Mucosa of stomach (tissue), 1 donor: ENCODE data around the gene CHD2.
"Not testable (repeated sequence)": the region's sequence is repeated elsewhere in the genome, so short reads cannot be mapped to it uniquely, and the experiment has no call there.

ENCODE experiments used
- H3K27me3 ChIP-seq: one replicate; pipeline ENCODE4 v1.7.0; 2013; ENCODE audit warnings: mild to moderate bottlenecking, low read length; ENCODE audit not compliant: control insufficient read depth, insufficient read depth
- H3K36me3 ChIP-seq: one replicate; pipeline ENCODE4 v1.7.0; 2013; ENCODE audit warnings: low read length; ENCODE audit not compliant: control insufficient read depth, insufficient read depth
- H3K4me1 ChIP-seq: one replicate; pipeline ENCODE4 v1.7.0; 2013; ENCODE audit warnings: mild to moderate bottlenecking, low read length; ENCODE audit not compliant: control insufficient read depth, insufficient read depth
- H3K4me3 ChIP-seq: one replicate; pipeline ENCODE4 v1.7.0; 2013; ENCODE audit warnings: low read length
- H3K9ac ChIP-seq: one replicate; pipeline ENCODE4 v1.7.0; 2013; ENCODE audit warnings: mild to moderate bottlenecking, low read length, moderate library complexity
- H3K9me3 ChIP-seq: one replicate; pipeline ENCODE4 v1.7.0; 2013; ENCODE audit warnings: mild to moderate bottlenecking, low read length, moderate library complexity; ENCODE audit not compliant: control insufficient read depth
- donor health status: Pancreatic carcinoma.

Gene CHD2

DNA sequence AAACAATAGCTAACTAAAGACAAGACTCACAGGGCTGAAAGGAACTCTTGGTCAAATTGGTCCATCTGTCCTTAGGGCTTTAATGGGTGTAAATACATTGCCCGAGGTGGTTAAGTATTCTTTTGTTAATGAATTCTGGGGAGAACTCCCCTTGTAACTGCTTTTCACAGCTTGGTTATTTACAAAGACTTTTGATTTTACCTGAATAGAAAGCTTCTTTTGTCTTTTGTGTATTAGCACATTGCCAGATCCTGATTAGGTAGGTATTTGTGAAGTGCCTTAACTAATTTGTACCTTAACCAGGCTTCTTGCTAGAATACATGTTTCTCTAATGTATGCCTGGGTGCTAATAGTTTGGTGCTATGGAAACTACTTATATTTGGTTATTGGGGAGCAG, 14.0 kb downstream of the CHD2 start:
- Histone ChIP-seq H3K9me3 (no peaks in the 10 kb centered on the region), H3K27me3 (no peaks in the 10 kb centered on the region), H3K9ac (no peak overlapping the region), H3K36me3 (no peaks in the 10 kb centered on the region), H3K4me3 (no peak overlapping the region), H3K4me1 (peaks cover 73% of the 10 kb centered on the region)

- Histone ChIP-seq H3K4me1 (peaks cover 74% of the 10 kb centered on the region), H3K27me3 (no peaks in the 10 kb centered on the region), H3K4me3 (no peak overlapping the region), H3K36me3 (no peaks in the 10 kb centered on the region), H3K9me3 (no peaks in the 10 kb centered on the region), H3K9ac (peak overlapping the region; percentile 22)
These were observed 14.7 kb downstream of the CHD2 start for GRCh38 chr15:92914768-92915221.

- Histone ChIP-seq H3K9ac (no peak overlapping the region), H3K4me1 (peaks cover 76% of the 10 kb centered on the region)
These were observed 15.8 kb downstream of the CHD2 start for GRCh38 chr15:92915766-92916435.

DNA sequence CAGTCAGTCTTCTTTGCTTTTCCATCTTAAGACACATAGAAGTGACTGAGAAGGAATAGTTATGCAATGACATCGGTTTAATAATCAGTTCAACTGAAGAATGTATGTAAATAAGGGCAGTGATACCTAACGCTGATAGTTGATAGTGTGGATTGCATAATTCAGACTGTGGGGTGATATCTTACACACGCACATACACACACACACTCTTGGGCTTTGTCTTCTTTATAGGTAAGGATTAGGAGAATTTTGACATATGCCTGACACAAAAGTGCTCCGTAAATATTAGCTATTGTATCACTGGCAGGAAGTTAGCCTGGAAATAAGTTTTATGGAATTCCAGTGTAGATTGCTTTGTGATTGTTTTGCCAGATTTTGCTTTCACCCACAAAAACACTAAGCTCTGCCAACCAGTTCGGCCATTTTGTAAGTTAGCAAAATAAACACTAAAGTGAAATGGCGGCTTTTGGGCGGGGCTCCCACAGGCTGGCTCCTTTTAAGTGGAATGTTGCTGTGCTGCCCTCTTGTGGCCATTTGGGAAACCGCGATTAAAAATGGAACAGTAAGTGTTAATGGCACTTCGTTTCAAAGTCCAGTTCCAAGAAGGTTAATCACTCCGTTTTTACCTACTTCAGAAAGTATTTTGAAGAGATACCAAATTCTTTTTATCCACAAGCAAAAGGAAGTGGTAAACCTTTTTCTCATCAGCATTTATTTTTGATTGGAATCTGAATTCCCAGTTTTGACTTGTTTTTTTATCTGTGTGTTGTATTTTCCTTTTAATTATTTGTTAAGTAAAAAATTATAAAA, 17.7 kb downstream of the CHD2 start:
- Histone ChIP-seq H3K36me3 (no peaks in the 10 kb centered on the region), H3K9ac (peak overlapping the region; percentile 51), H3K4me3 (peak overlapping the region; percentile 11), H3K9me3 (no peaks in the 10 kb centered on the region), H3K27me3 (no peaks in the 10 kb centered on the region), H3K4me1 (peaks cover 78% of the 10 kb centered on the region)

More at GRCh38 chr15:92915766-92916435, 15.8 kb downstream of the CHD2 start:
- no peaks in the 10 kb centered on the region for H3K27me3 ChIP-seq
- H3K9me3 ChIP-seq, result no peaks in the 10 kb centered on the region
- H3K4me3 ChIP-seq, result no peak overlapping the region
- H3K36me3 ChIP-seq, result no peaks in the 10 kb centered on the region

- H3K4me1 ChIP-seq, result peaks cover 73% of the 10 kb centered on the region
These were observed 18.8 kb downstream of the CHD2 start for GRCh38 chr15:92918881-92919280.

GRCh38 chr15:92920595-92921161, 20.6 kb downstream of the CHD2 start:
- H3K9ac ChIP-seq, result peak overlapping the region; percentile 63
- H3K9me3 ChIP-seq, result no peaks in the 10 kb centered on the region
- H3K36me3 ChIP-seq, result no peaks in the 10 kb centered on the region
- H3K4me3 ChIP-seq, result no peak overlapping the region
- no peaks in the 10 kb centered on the region for H3K27me3 ChIP-seq
- peaks cover 60% of the 10 kb centered on the region for H3K4me1 ChIP-seq

More at GRCh38 chr15:92918881-92919280, 18.8 kb downstream of the CHD2 start:
- not testable (repeated sequence) for H3K27me3 ChIP-seq, H3K36me3 ChIP-seq, H3K9me3 ChIP-seq, H3K4me3 ChIP-seq
- H3K9ac ChIP-seq, result peak overlapping the region; percentile 17

- Histone ChIP-seq H3K9me3 (no peaks in the 10 kb centered on the region), H3K9ac (peak overlapping the region; percentile 63), H3K4me3 (no peak overlapping the region), H3K36me3 (peaks cover 3% of the 10 kb centered on the region), H3K27me3 (no peaks in the 10 kb centered on the region), H3K4me1 (peaks cover 53% of the 10 kb centered on the region)
These were observed 21.3 kb downstream of the CHD2 start for GRCh38 chr15:92921215-92922131.

GRCh38 chr15:92922418-92923002, 22.4 kb downstream of the CHD2 start:
- Histone ChIP-seq H3K4me1 (peaks cover 45% of the 10 kb centered on the region), H3K36me3 (peaks cover 7% of the 10 kb centered on the region), H3K4me3 (no peak overlapping the region), H3K9ac (peak overlapping the region; percentile 30), H3K9me3 (no peaks in the 10 kb centered on the region), H3K27me3 (no peaks in the 10 kb centered on the region)

DNA sequence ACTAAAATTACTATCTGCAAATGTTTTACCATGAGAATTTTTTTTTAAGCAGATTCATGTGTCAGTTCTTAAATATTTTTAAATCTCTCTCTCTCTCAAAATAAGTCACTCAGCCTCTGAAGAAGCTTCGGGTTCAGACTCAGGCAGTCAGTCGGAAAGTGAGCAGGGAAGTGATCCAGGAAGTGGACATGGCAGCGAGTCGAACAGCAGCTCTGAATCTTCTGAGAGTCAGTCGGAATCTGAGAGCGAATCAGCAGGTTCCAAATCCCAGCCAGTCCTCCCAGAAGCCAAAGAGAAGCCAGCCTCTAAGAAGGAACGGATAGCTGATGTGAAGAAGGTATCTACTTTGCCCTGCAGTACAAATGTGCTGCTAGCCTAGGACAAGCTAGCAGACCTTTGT, 24.1 kb downstream of the CHD2 start:
- Histone ChIP-seq H3K4me3 (no peak overlapping the region), H3K9me3 (no peaks in the 10 kb centered on the region), H3K9ac (no peak overlapping the region), H3K4me1 (peaks cover 40% of the 10 kb centered on the region), H3K27me3 (no peaks in the 10 kb centered on the region), H3K36me3 (peaks cover 15% of the 10 kb centered on the region)

GRCh38 chr15:92925454-92925853, 25.3 kb downstream of the CHD2 start:
- no peak overlapping the region for H3K9ac ChIP-seq
- peaks cover 28% of the 10 kb centered on the region for H3K4me1 ChIP-seq
- no peak overlapping the region for H3K4me3 ChIP-seq
- H3K9me3 ChIP-seq, result no peaks in the 10 kb centered on the region
- H3K36me3 ChIP-seq, result peaks cover 15% of the 10 kb centered on the region
- no peaks in the 10 kb centered on the region for H3K27me3 ChIP-seq

DNA sequence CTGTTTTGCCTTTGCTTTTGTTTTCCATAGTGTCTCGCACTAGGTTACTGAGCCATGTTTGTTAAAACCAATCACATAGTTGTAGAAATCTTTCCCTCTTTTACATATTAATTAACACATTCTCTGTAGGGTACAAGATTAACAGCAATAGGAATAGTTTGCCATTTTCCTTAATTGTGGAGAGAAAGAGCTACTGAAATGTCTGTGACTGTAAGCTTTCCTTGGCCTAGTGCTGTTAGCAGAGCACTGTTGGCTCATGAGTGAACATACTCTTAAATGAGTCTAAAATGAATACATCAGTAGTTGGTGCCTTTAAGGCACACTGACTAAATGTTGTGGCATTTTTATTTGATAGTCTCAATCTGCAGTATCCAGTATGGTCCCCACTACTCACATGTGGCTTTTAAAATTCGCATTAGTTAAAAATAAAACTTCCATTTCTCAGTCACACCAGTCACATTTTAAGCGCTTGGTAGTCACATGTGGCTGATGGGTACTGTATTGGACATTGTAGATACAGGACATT, 28.2 kb downstream of the CHD2 start:
- H3K4me3 ChIP-seq, result no peak overlapping the region
- H3K27me3 ChIP-seq, result no peaks in the 10 kb centered on the region
- no peaks in the 10 kb centered on the region for H3K9me3 ChIP-seq
- no peak overlapping the region for H3K9ac ChIP-seq
- peaks cover 15% of the 10 kb centered on the region for H3K36me3 ChIP-seq
- peaks cover under 1% of the 10 kb centered on the region for H3K4me1 ChIP-seq
